Measurements from ENCODE around the gene PCNT. TPM values are rescaled to one million over a fixed set of nuclear protein-coding genes. Genes with fewer than 3 reads are reported as not detected.

The PCNT gene
- total and polyA plus RNA-seq, 9 of the 15 experiments (the other 6 are each of a cell fraction or from before 2014, with no cell fraction given), result 9.1 to 53.5 (median 31.3) TPM

GRCh38 chr21:46286648-46287002 is 37.3 kb upstream of the PCNT start (continued):
- TF ChIP-seq TAF9B (IDR thresholded peaks at IDR 0.05; ENCODE audit: partially characterized antibody) (peak; percentile 9), KDM1A (IDR thresholded peaks at IDR 0.05) (peak; percentile 97 to 98), NR2C2 (CRISPR knock-in tag; IDR thresholded peaks at IDR 0.05) (no peak), NR2C2 (tag; IDR thresholded peaks at IDR 0.05) (peak; percentile 83; the same call in 1 of the 2 replicates), HDAC1 (IDR thresholded peaks at IDR 0.05) (peak in 1 of 2 experiments; percentile 81; a peak in 2 of 4 replicates), MNT (conservative IDR thresholded peaks at IDR 0.05) (peak in 1 of 2 experiments; percentile 48; a peak in 2 of 4 replicates), NBN (IDR thresholded peaks at IDR 0.05; ENCODE audit: low read depth) (no peak), ILF3 (IDR thresholded peaks at IDR 0.05; ENCODE audit: borderline replicate concordance) (peak; percentile 82; the same call in 1 of the 2 replicates), ARID1B (IDR thresholded peaks at IDR 0.05) (peak; percentile 11; the same call in 1 of the 2 replicates), CSDE1 (IDR thresholded peaks at IDR 0.05) (peak in 1 of 2 experiments; percentile 47; a peak in 1 of 4 replicates), ZBTB1 (CRISPR knock-in tag; IDR thresholded peaks at IDR 0.05; ENCODE audit: borderline replicate concordance, low read depth) (no peak), DPF2 (IDR thresholded peaks at IDR 0.05) (peak; percentile 26; the same call in 1 of the 2 replicates), BRD9 (IDR thresholded peaks at IDR 0.05; ENCODE audit: low read depth, partially characterized antibody) (peak; percentile 63), SMARCA4 (IDR thresholded peaks at IDR 0.05) (peak; percentile 54; the same call in 1 of the 2 replicates), ZNF639 (CRISPR knock-in tag; conservative IDR thresholded peaks at IDR 0.05 in 1 of 2, IDR thresholded peaks at IDR 0.05 in 1 of 2) (peak in 1 of 2 experiments; percentile 7; a peak in 1 of 4 replicates), EP400 (IDR thresholded peaks at IDR 0.05) (0 out of 2 replicates have a peak, but pooled peaks have one; percentile 31), THRAP3 (IDR thresholded peaks at IDR 0.05; ENCODE audit: borderline replicate concordance) (0 out of 2 replicates have a peak, but pooled peaks have one; percentile 89), CHD1 (IDR thresholded peaks at IDR 0.05; ENCODE audit: low read length) (peak; percentile 38), SMARCA5 (IDR thresholded peaks at IDR 0.05) (0 out of 2 replicates have a peak, but pooled peaks have one; percentile 44), TEAD4 (IDR thresholded peaks at IDR 0.05; ENCODE audit: low read length) (peak; percentile 75), TEAD4 (CRISPR knock-in tag; IDR thresholded peaks at IDR 0.05; ENCODE audit: borderline replicate concordance) (no peak)
- TF ChIP-seq, protein P1, sequence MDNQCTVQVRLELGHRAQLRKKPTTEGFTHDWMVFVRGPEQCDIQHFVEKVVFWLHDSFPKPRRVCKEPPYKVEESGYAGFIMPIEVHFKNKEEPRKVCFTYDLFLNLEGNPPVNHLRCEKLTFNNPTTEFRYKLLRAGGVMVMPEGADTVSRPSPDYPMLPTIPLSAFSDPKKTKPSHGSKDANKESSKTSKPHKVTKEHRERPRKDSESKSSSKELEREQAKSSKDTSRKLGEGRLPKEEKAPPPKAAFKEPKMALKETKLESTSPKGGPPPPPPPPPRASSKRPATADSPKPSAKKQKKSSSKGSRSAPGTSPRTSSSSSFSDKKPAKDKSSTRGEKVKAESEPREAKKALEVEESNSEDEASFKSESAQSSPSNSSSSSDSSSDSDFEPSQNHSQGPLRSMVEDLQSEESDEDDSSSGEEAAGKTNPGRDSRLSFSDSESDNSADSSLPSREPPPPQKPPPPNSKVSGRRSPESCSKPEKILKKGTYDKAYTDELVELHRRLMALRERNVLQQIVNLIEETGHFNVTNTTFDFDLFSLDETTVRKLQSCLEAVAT (IDR thresholded peaks at IDR 0.05), result peak in 1 of 2 experiments; percentile 66; a peak in 2 of 4 replicates
